Activated CD8-positive, alpha-beta memory T cell treated with anti-CD3 and anti-CD28 coated beads, Interleukin-2, amount 10 ng/mL, durations not matched to agents 7 days and 5 days (primary cell): ENCODE data around the gene LAMP1. TPM values are rescaled to one million over a fixed set of nuclear protein-coding genes. Genes with fewer than 3 reads are reported as not detected.
"Not testable (repeated sequence)": the region's sequence is repeated elsewhere in the genome, so short reads cannot be mapped to it uniquely, and the experiment has no call there.

ENCODE experiments used
- ATAC-seq: fragments of 150-1000 bp; cut with Tn5 transposase; one replicate; pipeline ENCODE4 v1.10.0; 2021; ENCODE audit warnings: moderate library complexity
- CTCF ChIA-PET: fragments of 350-600 bp; sonication (Branson Sonifier 250); formaldehyde crosslinking; loops from one replicate; lab custom pipeline; 2021; ENCODE audit warnings: antibody characterized with exemption; lab: Charles Lee
- DNase-seq: peaks from one replicate; pipeline ENCODE4 v3.0.0-alpha.2; 2020
- H3K27ac Mint-ChIP-seq: one replicate; pipeline ENCODE4 v1.8.0; 2021; ENCODE audit warnings: mild to moderate bottlenecking, mixed read lengths
- H3K27me3 Mint-ChIP-seq: one replicate; pipeline ENCODE4 v1.8.0; 2021; ENCODE audit warnings: mixed read lengths
- H3K36me3 Mint-ChIP-seq: one replicate; pipeline ENCODE4 v1.8.0; 2021; ENCODE audit warnings: mild to moderate bottlenecking, mixed read lengths
- H3K4me1 Mint-ChIP-seq: one replicate; pipeline ENCODE4 v1.8.0; 2021; ENCODE audit warnings: mixed read lengths
- H3K4me3 Mint-ChIP-seq: one replicate; pipeline ENCODE4 v1.8.0; 2021; ENCODE audit warnings: mild to moderate bottlenecking, moderate library complexity, mixed read lengths
- H3K9me3 Mint-ChIP-seq: one replicate; pipeline ENCODE4 v1.8.0; 2022; ENCODE audit warnings: low read depth, mixed read lengths
- total RNA-seq, 2 experiments: library from RNA; stranded (reverse); gene quantifications; one replicate each; pipeline ENCODE4 v1.2.3, GENCODE V29; 2021

LAMP1 gene
- total RNA-seq, 2 experiments from 2014 or later: 72.3 to 83.0 TPM

DNA sequence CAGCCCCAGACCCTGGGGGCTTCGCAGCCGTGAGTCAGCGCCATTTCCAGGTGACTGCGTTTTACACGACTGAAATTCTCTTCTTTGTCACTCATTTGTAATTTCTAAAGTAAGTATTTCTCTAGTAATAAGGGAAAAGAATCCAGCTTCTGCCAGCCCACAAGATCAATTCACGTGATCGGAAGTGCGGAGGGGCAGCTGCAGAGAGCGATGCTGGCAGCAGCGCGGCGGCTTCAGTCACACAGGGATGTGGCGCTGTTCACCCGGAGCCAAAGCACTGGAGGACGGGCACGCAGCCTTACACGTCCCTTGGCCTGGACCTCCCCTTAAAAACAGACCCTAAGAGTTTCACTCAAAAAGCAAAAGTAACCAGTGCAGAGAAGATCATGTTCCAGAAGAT lies 48.4 kb downstream of the LAMP1 start:
- Mint-ChIP-seq H3K27me3 (no peaks in the 10 kb centered on the region), H3K9me3 (no peaks in the 10 kb centered on the region), H3K27ac (no peak overlapping the region), H3K36me3 (no peaks in the 10 kb centered on the region), H3K4me1 (no peaks in the 10 kb centered on the region), H3K4me3 (no peak overlapping the region)
- CTCF ChIA-PET: no interaction called here
- DNase-seq (no peak), ATAC-seq (no peak)

DNA sequence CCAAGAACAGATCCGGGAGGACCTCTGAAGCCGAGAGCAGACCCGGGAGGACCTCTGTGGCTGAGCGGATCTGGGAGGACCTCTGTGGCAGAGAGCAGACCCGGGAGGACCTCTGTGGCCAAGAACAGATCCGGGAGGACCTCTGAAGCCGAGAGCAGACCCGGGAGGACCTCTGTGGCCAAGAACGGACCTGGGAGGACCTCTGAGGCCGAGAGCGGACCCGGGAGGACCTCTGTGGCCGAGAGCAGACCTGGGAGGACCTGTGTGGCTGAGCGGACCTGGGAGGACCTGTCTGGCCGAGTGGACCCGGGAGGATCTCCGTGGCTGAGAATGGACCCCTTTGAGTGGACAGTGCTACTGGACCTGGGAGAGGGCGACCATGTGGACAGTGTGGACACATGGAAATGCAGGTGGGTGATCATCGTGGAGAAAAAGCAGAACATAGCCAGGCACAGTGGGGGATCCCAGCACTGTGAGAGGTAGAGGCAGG lies 50.7 kb downstream of the LAMP1 start:
- H3K27me3 Mint-ChIP-seq, DNase-seq, H3K4me1 Mint-ChIP-seq, H3K27ac Mint-ChIP-seq, H3K9me3 Mint-ChIP-seq, CTCF ChIA-PET, H3K4me3 Mint-ChIP-seq, H3K36me3 Mint-ChIP-seq, ATAC-seq: not testable (repeated sequence)

DNA sequence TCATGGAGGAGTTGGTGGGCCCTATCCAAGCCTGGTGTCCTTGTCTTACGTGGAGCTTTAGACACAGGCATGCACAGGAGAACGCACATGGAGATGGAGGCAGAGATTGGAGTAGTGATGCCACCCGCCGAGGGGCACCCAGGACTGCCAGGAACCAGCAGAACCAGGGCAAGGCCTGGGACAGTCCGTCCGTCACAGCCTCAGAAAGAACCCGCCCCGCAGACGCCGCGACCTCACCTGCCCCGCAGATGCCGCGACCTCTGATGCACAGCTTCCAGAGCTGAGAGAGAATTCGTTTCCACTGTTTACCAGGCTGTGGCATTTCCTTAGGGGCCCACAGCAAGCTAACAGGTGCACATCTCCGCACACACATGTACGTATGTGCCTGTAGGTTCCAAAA lies 51.6 kb downstream of the LAMP1 start:
- no peak overlapping the region for H3K27ac Mint-ChIP-seq

DNA sequence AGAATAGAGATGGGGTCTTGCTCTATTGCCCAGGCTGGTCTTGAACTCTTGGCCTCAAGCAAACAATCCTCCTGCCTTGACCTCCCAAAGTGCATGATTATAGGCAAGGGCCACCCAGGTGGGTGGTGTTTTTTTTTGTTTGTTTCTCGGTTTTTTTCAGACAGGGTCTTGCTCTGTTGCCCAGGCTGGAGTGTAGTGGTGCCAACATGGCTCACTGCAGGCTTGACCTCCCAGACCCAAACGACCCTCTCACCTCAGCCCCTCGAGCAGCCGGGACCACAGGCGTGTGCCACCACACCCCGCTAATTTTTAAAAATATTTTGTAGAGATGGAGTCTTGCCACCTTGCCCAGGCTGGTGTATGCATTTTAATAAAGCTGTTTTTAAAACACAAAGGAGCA lies 52.0 kb downstream of the LAMP1 start:
- Mint-ChIP-seq H3K36me3 (no peaks in the 10 kb centered on the region), H3K9me3 (no peaks in the 10 kb centered on the region), H3K27ac (no peak overlapping the region), H3K4me3 (no peak overlapping the region), H3K27me3 (no peaks in the 10 kb centered on the region), H3K4me1 (no peaks in the 10 kb centered on the region)
- DNase-seq (no peak), ATAC-seq (no peak)
- CTCF ChIA-PET: no interaction called here

More for the DNA sequence above, 51.6 kb downstream of the LAMP1 start:
- DNase-seq (no peak), ATAC-seq (no peak)
- CTCF ChIA-PET: no interaction called here
- Mint-ChIP-seq H3K27me3 (no peaks in the 10 kb centered on the region), H3K4me3 (no peak overlapping the region), H3K9me3 (no peaks in the 10 kb centered on the region), H3K4me1 (no peaks in the 10 kb centered on the region), H3K36me3 (no peaks in the 10 kb centered on the region)

DNA sequence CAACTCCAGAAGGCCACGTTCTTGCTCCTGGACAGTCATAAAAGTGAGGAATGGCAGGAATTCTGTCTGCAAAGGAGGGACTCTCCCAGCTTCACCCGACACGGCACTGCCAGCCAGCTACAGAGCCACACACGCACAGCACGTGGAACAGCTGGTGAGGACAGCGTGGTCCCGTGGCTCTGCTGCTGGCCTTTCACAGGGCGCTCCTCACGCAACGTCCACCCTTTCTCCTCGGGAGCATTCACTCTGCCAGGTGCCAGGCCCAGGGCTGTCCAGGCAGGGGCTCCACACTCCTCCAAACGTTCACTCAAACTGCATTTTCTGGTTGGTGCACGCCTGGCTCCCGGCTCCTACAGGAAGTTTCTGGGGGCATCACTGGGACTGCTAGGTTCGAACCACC lies 52.5 kb downstream of the LAMP1 start:
- no peaks in the 10 kb centered on the region for H3K4me1 Mint-ChIP-seq
- ATAC-seq (no peak), DNase-seq (no peak)
- H3K9me3 Mint-ChIP-seq: no peaks in the 10 kb centered on the region
- H3K4me3 Mint-ChIP-seq: no peak overlapping the region
- H3K27me3 Mint-ChIP-seq: no peaks in the 10 kb centered on the region
- H3K27ac Mint-ChIP-seq: no peak overlapping the region
- no peaks in the 10 kb centered on the region for H3K36me3 Mint-ChIP-seq
- CTCF ChIA-PET: no interaction called here

DNA sequence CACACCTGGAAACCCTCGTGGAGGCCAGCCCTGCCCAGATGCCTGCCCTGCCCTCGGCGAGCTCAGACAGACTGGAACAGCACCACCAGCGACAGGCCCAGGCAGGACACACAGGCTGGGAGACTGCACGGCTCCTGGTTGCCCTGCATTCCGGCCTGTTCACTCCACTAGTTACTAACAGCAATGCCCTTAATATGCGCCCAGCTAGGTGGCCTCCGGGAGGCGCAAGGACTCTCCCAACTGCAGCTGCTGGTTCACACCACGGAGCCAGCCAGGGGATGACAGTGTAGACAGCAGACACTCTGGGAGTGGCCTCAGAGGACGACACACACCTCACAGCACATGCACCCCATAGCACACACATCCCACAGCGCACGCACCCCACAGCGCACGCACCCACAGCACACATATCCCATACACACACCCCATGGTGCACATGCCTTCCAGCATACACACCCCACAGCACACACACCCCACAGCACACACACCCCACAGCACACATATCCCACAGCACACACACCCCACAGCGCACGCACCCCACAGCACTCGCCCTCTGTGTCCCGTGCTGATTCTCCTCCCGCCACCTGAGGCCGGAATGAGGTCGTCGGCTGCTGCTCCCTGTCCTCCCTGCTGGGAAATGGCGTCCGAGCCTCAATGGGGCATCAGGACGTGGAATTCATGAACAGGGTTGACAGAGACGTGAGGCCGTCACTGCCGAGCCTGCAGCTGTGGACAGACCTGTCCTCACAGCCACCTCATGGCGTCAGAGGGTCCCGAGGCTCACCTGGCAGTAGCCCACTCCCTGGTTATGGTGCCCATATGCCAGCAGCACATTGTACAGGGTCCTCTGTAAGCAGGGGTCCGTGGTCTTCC lies 53.3 kb downstream of the LAMP1 start:
- no peaks in the 10 kb centered on the region for H3K27me3 Mint-ChIP-seq
- DNase-seq: no peak
- no peaks in the 10 kb centered on the region for H3K36me3 Mint-ChIP-seq

DNA sequence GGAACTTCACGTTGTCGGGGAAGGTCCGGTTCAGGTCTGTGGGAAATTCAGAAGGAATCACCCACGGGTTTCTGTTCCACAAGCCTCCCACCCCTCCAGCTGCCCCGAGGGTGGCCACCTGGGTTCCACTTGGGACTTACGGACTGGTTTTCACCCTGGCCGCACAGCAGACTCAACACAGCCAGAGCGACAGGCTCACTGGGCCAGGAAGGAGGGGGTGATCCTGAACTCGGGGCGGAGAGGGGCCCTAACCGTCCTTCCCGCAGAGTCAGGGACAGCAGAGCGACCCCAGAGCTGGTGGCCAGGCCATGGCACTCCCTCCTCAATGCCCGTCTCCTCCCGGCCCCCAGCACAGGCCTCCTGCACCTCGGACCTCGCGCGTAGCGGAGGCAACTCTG lies 53.9 kb downstream of the LAMP1 start:
- ATAC-seq: no peak
- Mint-ChIP-seq H3K36me3 (no peaks in the 10 kb centered on the region), H3K4me1 (no peaks in the 10 kb centered on the region), H3K9me3 (no peaks in the 10 kb centered on the region), H3K27me3 (no peaks in the 10 kb centered on the region), H3K27ac (no peak overlapping the region), H3K4me3 (no peak overlapping the region)
- DNase-seq: no peak
- CTCF ChIA-PET: no interaction called here

More for the DNA sequence above, 53.3 kb downstream of the LAMP1 start:
- no peak overlapping the region for H3K27ac Mint-ChIP-seq
- H3K9me3 Mint-ChIP-seq: no peaks in the 10 kb centered on the region
- H3K4me3 Mint-ChIP-seq: no peak overlapping the region
- CTCF ChIA-PET: no interaction called here
- no peaks in the 10 kb centered on the region for H3K4me1 Mint-ChIP-seq
- ATAC-seq: no peak

DNA sequence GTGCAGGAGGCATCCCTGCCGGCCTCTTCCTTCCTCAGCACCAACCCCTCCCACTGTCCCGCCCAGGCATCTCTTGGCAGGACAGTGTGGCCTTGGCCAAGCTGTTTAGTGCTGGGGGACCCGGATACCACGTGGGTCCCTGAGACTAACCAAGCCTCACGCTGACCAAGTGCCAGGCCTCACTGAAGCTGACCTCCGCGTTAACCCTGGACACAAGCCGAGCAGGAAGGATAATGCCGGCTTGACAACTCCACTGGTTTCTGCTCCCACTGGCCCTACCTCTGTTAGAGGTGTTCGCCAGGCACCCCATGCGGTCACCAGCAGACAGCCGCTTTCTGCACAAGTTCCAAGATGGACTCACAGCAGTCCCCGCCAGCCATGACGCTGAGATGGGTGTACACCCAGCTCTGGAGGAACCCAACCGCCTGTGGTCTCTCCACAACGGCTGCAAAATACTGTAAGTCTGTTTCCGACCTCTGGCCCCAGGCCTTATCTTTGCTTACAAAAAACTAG lies 54.5 kb downstream of the LAMP1 start:
- H3K4me3 Mint-ChIP-seq: no peak overlapping the region
- DNase-seq (no peak), ATAC-seq (no peak)
- H3K9me3 Mint-ChIP-seq: no peaks in the 10 kb centered on the region
- no peak overlapping the region for H3K27ac Mint-ChIP-seq
- no peaks in the 10 kb centered on the region for H3K4me1 Mint-ChIP-seq
- no peaks in the 10 kb centered on the region for H3K27me3 Mint-ChIP-seq
- H3K36me3 Mint-ChIP-seq: no peaks in the 10 kb centered on the region
- CTCF ChIA-PET: no interaction called here

DNA sequence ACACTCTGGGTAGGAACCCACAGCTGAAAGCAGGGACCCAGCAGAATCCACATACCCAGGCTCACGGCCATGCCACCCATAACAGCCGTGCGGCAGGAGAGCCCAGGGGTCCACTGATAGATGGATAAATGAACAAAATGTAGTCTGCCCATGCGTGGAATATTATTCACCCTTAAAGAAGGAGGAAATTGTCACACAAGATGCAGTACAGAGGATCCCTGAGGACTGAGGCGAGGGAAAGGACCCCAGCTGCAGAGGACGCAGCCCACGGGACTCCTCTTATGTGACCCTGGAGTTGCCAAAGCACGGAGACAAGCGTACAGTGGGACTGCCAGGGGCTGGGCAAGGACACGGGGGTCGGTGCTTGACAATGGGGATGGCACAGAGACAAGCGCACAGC lies 56.2 kb downstream of the LAMP1 start:
- H3K4me1 Mint-ChIP-seq: no peaks in the 10 kb centered on the region
- no peak for ATAC-seq
- no peaks in the 10 kb centered on the region for H3K9me3 Mint-ChIP-seq
- no peak overlapping the region for H3K27ac Mint-ChIP-seq
- H3K4me3 Mint-ChIP-seq: no peak overlapping the region
- peaks cover under 1% of the 10 kb centered on the region for H3K27me3 Mint-ChIP-seq
- H3K36me3 Mint-ChIP-seq: no peaks in the 10 kb centered on the region
- no peak for DNase-seq
- CTCF ChIA-PET: no interaction called here

DNA sequence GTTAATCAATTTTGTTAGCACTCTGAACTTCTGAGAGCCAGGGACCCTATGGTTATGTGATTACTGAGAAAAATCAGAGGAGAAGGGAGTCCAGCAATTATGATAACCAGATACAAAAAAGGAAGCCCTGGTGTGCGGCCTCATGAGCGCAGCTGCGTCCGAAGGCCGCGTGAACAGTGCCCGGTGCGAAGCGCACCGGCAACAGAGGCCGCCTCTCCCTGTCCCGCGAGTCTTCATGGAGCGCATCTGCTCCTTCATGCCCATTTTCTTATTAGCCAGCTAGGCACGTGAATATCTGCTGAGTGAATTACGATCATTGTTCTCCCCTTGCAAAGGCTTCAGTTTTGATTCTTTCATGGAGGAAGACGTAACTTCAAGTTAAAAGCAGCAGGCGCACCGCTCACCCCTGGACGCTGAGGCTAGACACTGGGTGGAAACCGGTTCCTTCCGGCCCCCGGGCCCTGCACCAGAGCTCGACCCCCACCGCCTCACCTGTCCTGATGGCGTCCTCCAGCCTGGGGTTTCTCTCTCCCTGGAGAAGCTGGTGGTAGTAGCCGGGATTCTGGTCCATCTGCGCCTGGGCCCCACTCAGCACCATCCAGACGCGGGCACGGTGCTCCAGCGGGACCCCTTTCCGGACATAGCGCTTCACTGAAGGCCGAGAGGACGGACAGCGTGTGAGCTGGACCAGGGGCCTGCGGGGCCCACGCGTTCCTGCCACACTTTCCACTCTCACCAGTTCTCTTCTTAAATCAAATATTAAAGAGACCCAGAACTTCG lies 58.0 kb downstream of the LAMP1 start:
- Mint-ChIP-seq H3K4me3 (no peak overlapping the region), H3K27me3 (peaks cover 14% of the 10 kb centered on the region), H3K27ac (no peak overlapping the region), H3K36me3 (no peaks in the 10 kb centered on the region), H3K9me3 (no peaks in the 10 kb centered on the region), H3K4me1 (no peaks in the 10 kb centered on the region)
- CTCF ChIA-PET: no interaction called here
- DNase-seq (no peak), ATAC-seq (no peak)

DNA sequence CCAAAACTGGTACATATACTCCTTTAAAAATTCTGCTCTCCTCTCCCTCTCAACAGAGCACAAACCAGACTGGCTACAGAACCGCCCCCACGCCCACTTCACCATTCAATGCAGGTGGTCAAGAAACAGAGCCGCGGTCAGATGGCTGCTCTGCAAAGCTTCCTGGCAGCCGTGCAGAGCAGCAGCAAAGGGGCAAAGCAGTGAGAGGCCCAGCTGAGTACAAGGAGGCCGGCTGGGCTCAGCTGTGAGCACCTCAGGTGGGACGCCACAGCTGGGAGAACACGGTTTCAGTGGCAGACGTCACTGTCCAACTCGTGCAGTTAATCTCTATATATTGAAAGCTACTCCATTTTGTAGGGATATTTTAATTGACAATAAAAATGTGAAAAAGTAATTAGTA lies 58.6 kb downstream of the LAMP1 start:
- no peak overlapping the region for H3K4me3 Mint-ChIP-seq
- H3K27me3 Mint-ChIP-seq: peaks cover 20% of the 10 kb centered on the region
- ATAC-seq (no peak), DNase-seq (no peak)
- H3K9me3 Mint-ChIP-seq: no peaks in the 10 kb centered on the region
- H3K4me1 Mint-ChIP-seq: no peaks in the 10 kb centered on the region
- CTCF ChIA-PET: no interaction called here
- H3K36me3 Mint-ChIP-seq: no peaks in the 10 kb centered on the region
- no peak overlapping the region for H3K27ac Mint-ChIP-seq

DNA sequence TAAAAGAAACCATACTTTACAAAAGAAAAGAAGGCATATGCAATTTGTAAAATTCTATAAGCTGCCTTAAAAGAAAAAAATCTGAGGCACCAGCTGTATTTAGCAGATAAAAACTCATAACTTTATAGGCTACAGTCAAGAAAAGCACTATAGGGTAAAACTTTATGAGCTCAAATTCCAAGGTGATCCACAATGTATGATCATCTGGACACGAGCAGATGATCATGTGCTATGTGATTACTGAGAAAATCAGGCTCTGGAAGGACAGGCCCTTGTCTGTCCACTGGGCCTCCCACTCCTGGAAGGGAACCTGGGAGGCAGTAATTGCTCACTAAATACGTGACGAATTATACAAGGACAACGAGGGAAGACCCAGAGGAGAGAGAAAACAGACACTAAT lies 59.6 kb downstream of the LAMP1 start:
- Mint-ChIP-seq H3K27me3 (peaks cover 28% of the 10 kb centered on the region), H3K36me3 (no peaks in the 10 kb centered on the region), H3K4me3 (no peak overlapping the region), H3K9me3 (no peaks in the 10 kb centered on the region), H3K4me1 (no peaks in the 10 kb centered on the region), H3K27ac (no peak overlapping the region)
- ATAC-seq (no peak), DNase-seq (no peak)
- CTCF ChIA-PET: no interaction called here

DNA sequence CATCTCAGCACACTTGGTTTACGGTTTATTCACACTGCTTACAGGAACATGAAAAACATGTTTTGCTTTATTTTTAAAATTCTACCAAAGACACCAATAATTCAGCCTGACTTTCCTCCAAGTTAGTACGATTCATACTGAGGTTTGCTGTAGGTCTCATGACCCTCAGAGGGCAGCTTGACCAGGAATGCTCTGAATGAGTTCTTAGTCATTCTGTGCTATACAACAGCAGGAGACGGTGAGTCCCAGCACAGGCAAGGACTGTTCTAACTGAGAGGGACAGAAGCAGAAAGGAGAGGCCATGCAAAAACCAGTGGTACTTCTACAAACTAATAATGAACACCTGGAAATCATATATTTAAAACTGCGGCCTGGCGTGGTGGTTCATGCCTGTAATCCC lies 60.5 kb downstream of the LAMP1 start:
- CTCF ChIA-PET: no interaction called here
- no peak overlapping the region for H3K4me3 Mint-ChIP-seq
- peaks cover 35% of the 10 kb centered on the region for H3K27me3 Mint-ChIP-seq
- no peak overlapping the region for H3K27ac Mint-ChIP-seq
- no peak for ATAC-seq
- H3K9me3 Mint-ChIP-seq: no peaks in the 10 kb centered on the region
- no peak for DNase-seq
- H3K4me1 Mint-ChIP-seq: no peaks in the 10 kb centered on the region
- no peaks in the 10 kb centered on the region for H3K36me3 Mint-ChIP-seq
